SK-N-SH treated with all-trans-retinoic acid at 6 μM for 48 hours (cell line): ENCODE measurements around the gene RNF133.

Source experiments
- ATAC-seq: fragments of 200-7000 bp; cut with Tn5 transposase; 3 replicates; pipeline ENCODE4 v1.9.1; 2020; ENCODE audit warnings: mild to moderate bottlenecking, moderate library complexity
- ARNTL ChIP-seq: fragments of 450-650 bp; formaldehyde crosslinking; IDR thresholded peaks from 2 replicates; pipeline ENCODE4 v1.5.0; 2020; ENCODE audit warnings: low read depth, mild to moderate bottlenecking, moderate library complexity, borderline replicate concordance
- BACH2 ChIP-seq: fragments of 250-450 bp; sonication (Bioruptor Pico); IDR thresholded peaks from 2 replicates; pipeline ENCODE4 v1.9.0; 2021; ENCODE audit warnings: mild to moderate bottlenecking, borderline replicate concordance
- CREB5 ChIP-seq: fragments of 250-450 bp; sonication (Bioruptor Pico); IDR thresholded peaks from 2 replicates; pipeline ENCODE4 v1.5.1; 2020; ENCODE audit warnings: low read depth, mild to moderate bottlenecking, moderate library complexity
- CSDC2 ChIP-seq: fragments of 250-450 bp; sonication (Bioruptor Pico); IDR thresholded peaks from 2 replicates; pipeline ENCODE4 v1.5.0; 2020; ENCODE audit warnings: mild to moderate bottlenecking, moderate library complexity
- CSRNP3 ChIP-seq: fragments of 250-450 bp; sonication (Bioruptor Pico); IDR thresholded peaks from 2 replicates; pipeline ENCODE4 v1.5.1; 2021; ENCODE audit warnings: mild to moderate bottlenecking, moderate library complexity
- ESRRG ChIP-seq: fragments of 250-450 bp; sonication (Bioruptor Pico); IDR thresholded peaks from 2 replicates; pipeline ENCODE4 v1.6.1; 2021; ENCODE audit warnings: mild to moderate bottlenecking
- ISL1 ChIP-seq: fragments of 250-450 bp; sonication (Bioruptor Pico); IDR thresholded peaks from 2 replicates; pipeline ENCODE4 v2.1.2; 2022; ENCODE audit warnings: mild to moderate bottlenecking, moderate library complexity
- OSR1 ChIP-seq: fragments of 250-450 bp; sonication (Bioruptor Pico); IDR thresholded peaks from 2 replicates; pipeline ENCODE4 v1.8.0; 2022; ENCODE audit warnings: moderate library complexity, mild to moderate bottlenecking, inconsistent platforms
- PATZ1 ChIP-seq: fragments of 250-450 bp; sonication (Bioruptor Pico); IDR thresholded peaks from 2 replicates; pipeline ENCODE4 v1.8.0; 2020; ENCODE audit warnings: mild to moderate bottlenecking, moderate library complexity, borderline replicate concordance
- POU6F1 ChIP-seq: fragments of 250-450 bp; sonication (Bioruptor Pico); IDR thresholded peaks from 2 replicates; pipeline ENCODE4 v1.8.0; 2021; ENCODE audit warnings: low read depth, mild to moderate bottlenecking, moderate library complexity, borderline replicate concordance
- PPARA ChIP-seq: fragments of 250-450 bp; sonication (Bioruptor Pico); IDR thresholded peaks from 2 replicates; pipeline ENCODE4 v1.5.0; 2020; ENCODE audit warnings: mild to moderate bottlenecking, borderline replicate concordance
- SNAI2 ChIP-seq: fragments of 250-450 bp; sonication (Bioruptor Pico); IDR thresholded peaks from 2 replicates; pipeline ENCODE4 v1.5.0; 2020; ENCODE audit warnings: mild to moderate bottlenecking, moderate library complexity
- TCF4 ChIP-seq: fragments of 250-450 bp; sonication (Bioruptor Pico); IDR thresholded peaks from 2 replicates; pipeline ENCODE4 v1.8.0; 2021; ENCODE audit warnings: mild to moderate bottlenecking, moderate library complexity, borderline replicate concordance
- TOX ChIP-seq: fragments of 250-450 bp; sonication (Bioruptor Pico); IDR thresholded peaks from 2 replicates; pipeline ENCODE4 v1.8.0; 2021; ENCODE audit warnings: mild to moderate bottlenecking, moderate library complexity, borderline replicate concordance
- TSHZ2 ChIP-seq: fragments of 250-450 bp; sonication (Bioruptor Pico); IDR thresholded peaks from 2 replicates; pipeline ENCODE4 v1.5.0; 2020; ENCODE audit warnings: mild to moderate bottlenecking, moderate library complexity
- ZC3H10 ChIP-seq: fragments of 250-450 bp; sonication (Bioruptor Pico); IDR thresholded peaks from 2 replicates; pipeline ENCODE4 v1.5.1; 2021; ENCODE audit warnings: mild to moderate bottlenecking, moderate library complexity
- ZFP3 ChIP-seq: fragments of 250-450 bp; sonication (Bioruptor Pico); IDR thresholded peaks from 2 replicates; pipeline ENCODE4 v1.5.0; 2020; ENCODE audit warnings: mild to moderate bottlenecking, moderate library complexity
- ZFP30 ChIP-seq: fragments of 450-650 bp; formaldehyde crosslinking; IDR thresholded peaks from 2 replicates; pipeline ENCODE4 v1.5.0; 2022; ENCODE audit warnings: mild to moderate bottlenecking, moderate library complexity
- ZNF70 ChIP-seq: fragments of 450-650 bp; formaldehyde crosslinking; IDR thresholded peaks from 2 replicates; pipeline ENCODE4 v1.5.0; 2020; ENCODE audit warnings: mild to moderate bottlenecking, moderate library complexity
- ZNF8 ChIP-seq: fragments of 450-650 bp; formaldehyde crosslinking; IDR thresholded peaks from 2 replicates; pipeline ENCODE4 v1.5.0; 2020; ENCODE audit warnings: mild to moderate bottlenecking, moderate library complexity

Gene RNF133

GRCh38 chr7:122710916-122711315, 12.0 kb upstream of the RNF133 start:
- ATAC-seq, result no peak
- TF ChIP-seq ISL1 (CRISPR knock-in tag) (no peak), ARNTL (no peak), TSHZ2 (CRISPR knock-in tag) (no peak), ESRRG (no peak)

- TF ChIP-seq ARNTL (no peak), CSDC2 (CRISPR knock-in tag) (no peak), PATZ1 (CRISPR knock-in tag) (no peak)
- ATAC-seq, result no peak
These were observed 11.2 kb upstream of the RNF133 start for GRCh38 chr7:122709930-122710646.

GRCh38 chr7:122706836-122707235, 7.9 kb upstream of the RNF133 start:
- TF ChIP-seq SNAI2 (CRISPR knock-in tag), result no peak
- TF ChIP-seq ZC3H10 (CRISPR knock-in tag), result no peak
- no peak for TF ChIP-seq TSHZ2 (CRISPR knock-in tag)
- TF ChIP-seq POU6F1 (CRISPR knock-in tag), result no peak
- TF ChIP-seq ZFP3 (CRISPR knock-in tag), result no peak
- no peak for TF ChIP-seq BACH2 (CRISPR knock-in tag)
- TF ChIP-seq OSR1 (CRISPR knock-in tag), result no peak
- TF ChIP-seq ARNTL, result no peak
- TF ChIP-seq PATZ1 (CRISPR knock-in tag), result no peak
- no peak for TF ChIP-seq ZNF70 (CRISPR knock-in tag)
- TF ChIP-seq TOX, result no peak
- no peak for TF ChIP-seq PPARA (CRISPR knock-in tag)
- TF ChIP-seq ESRRG, result no peak
- TF ChIP-seq CSRNP3, result no peak
- no peak for TF ChIP-seq CREB5 (CRISPR knock-in tag)
- TF ChIP-seq ZNF8 (CRISPR knock-in tag), result no peak
- no peak for TF ChIP-seq ISL1 (CRISPR knock-in tag)
- TF ChIP-seq ZFP30 (CRISPR knock-in tag), result no peak
- no peak for TF ChIP-seq TCF4 (CRISPR knock-in tag)
- TF ChIP-seq, all 23 proteins: peak for 0
- ATAC-seq, result no peak
